WERI-Rb-1 (cell line): ENCODE data around the gene AATF.

ENCODE experiments used
- DNase-seq: peaks from one replicate; pipeline ENCODE4 v3.0.0-alpha.2; 2020
- H3K27ac ChIP-seq: fragments of 250-450 bp; sonication (Bioruptor Pico); 2 replicates; pipeline ENCODE4 v1.5.1; 2020; ENCODE audit warnings: mild to moderate bottlenecking, moderate library complexity
- H3K27me3 ChIP-seq: fragments of 250-450 bp; sonication (Bioruptor Pico); 2 replicates; pipeline ENCODE4 v1.5.1; 2021; ENCODE audit warnings: mild to moderate bottlenecking, low read depth, moderate library complexity; ENCODE audit not compliant: insufficient read depth, severe bottlenecking
- H3K36me3 ChIP-seq: fragments of 250-450 bp; sonication (Bioruptor Pico); 2 replicates; pipeline ENCODE4 v1.5.1; 2020; ENCODE audit warnings: mild to moderate bottlenecking, moderate library complexity
- H3K4me3 ChIP-seq: 2 replicates; pipeline ENCODE4 v1.5.1; 2011; ENCODE audit warnings: low read depth, mild to moderate bottlenecking, control low read depth, low read length
- H3K9me3 ChIP-seq: fragments of 250-450 bp; sonication (Bioruptor Pico); 2 replicates; pipeline ENCODE4 v1.5.1; 2021; ENCODE audit warnings: mild to moderate bottlenecking, moderate library complexity; ENCODE audit not compliant: severe bottlenecking
- CTCF ChIP-seq: IDR thresholded peaks from 2 replicates; pipeline ENCODE4 v1.5.1; 2011; ENCODE audit warnings: low read depth, mild to moderate bottlenecking, control low read depth, inconsistent platforms, low read length

AATF gene

DNA sequence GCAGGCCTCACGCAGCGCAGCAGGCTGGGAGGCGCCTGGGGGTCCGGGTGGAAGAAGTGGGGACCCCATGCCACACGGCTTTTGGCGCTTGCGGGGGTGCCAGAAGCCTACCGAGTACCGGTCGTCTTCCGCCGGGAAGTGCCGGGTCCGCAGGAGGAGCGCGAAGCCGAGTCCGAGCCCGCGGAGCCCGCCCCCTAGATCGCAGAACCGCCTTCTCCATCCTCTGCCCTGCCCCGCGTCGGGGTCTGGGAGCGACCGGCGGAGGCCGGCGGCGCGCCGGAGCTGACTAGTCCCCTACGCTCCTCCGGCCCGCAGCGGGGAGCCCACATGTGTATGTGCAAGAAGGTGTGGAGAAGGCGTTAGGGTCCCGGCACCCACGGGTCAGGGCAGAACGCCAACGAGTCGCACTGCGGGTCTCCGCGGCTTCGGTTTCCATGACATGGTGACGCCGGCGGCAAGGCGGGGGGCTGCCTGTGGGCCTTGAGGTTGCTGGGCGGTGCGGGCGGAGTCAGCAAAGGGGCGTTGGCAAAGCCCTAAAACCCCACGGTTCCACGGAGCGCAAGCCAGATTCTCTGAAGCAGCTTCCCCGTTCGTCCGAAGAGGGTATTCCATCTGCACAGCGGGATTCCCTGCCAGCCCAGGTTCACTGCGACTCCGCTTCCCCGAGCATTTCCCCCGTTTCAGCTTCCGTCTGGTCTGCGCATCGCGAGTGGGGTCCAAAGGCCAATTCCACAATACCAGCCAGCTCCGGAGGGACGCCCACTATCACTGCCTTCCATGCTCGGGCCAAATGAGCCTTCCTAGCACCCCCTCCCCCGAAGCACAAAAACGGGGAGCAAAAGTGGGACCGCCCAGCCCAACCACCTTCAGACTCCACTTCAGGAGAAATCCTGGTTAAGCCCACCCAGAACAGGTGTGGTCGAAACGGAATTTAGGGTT, 13.8 kb upstream of the AATF start:
- no peak for DNase-seq
- TF ChIP-seq CTCF: no peak
- H3K4me3 ChIP-seq: no peak overlapping the region
- no peak overlapping the region for H3K27ac ChIP-seq
- H3K27me3 ChIP-seq: peaks cover 98% of the 10 kb centered on the region
- H3K9me3 ChIP-seq: no peaks in the 10 kb centered on the region
- no peaks in the 10 kb centered on the region for H3K36me3 ChIP-seq

DNA sequence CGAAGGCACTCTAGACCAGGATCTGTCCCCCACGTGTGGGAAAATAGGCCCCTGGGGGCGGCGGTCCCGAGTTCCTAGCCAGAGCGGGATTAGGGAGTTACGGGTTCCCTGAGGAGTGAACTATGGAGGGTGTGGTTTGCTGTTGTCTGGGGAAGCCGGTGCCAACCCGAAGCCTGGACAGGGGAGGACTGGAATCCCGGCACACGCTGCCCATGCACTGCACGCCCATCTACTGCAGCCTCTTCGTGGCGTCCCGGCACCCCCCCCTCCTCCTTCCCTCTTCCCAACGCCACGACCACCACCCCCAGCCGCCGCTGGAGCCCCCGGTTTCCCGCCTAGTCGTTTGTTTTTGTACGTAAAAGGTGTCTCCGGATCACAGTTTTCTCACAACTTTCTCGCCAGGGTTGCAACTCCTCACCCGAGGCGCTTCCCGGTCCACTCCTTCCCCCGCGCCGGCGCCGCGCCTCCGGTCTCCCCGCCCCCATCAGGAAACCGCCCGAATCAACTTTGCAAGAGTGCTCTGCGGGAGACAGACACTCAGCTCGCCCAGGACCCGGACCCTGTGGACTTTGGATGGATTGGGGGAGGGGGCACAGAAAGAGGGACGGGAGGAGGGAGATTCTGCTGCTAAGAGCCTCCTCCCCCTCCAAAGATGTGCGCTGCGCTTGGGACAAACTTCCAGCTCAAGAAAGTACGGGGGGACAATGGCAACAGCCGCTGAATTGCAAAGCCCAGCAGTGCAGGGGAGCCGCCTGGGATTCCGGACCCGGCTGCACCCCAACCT, 12.9 kb upstream of the AATF start:
- Histone ChIP-seq H3K27ac (no peak overlapping the region), H3K9me3 (peaks cover 3% of the 10 kb centered on the region), H3K27me3 (peaks cover 97% of the 10 kb centered on the region), H3K36me3 (no peaks in the 10 kb centered on the region), H3K4me3 (no peak overlapping the region)
- DNase-seq: no peak
- no peak for TF ChIP-seq CTCF

DNA sequence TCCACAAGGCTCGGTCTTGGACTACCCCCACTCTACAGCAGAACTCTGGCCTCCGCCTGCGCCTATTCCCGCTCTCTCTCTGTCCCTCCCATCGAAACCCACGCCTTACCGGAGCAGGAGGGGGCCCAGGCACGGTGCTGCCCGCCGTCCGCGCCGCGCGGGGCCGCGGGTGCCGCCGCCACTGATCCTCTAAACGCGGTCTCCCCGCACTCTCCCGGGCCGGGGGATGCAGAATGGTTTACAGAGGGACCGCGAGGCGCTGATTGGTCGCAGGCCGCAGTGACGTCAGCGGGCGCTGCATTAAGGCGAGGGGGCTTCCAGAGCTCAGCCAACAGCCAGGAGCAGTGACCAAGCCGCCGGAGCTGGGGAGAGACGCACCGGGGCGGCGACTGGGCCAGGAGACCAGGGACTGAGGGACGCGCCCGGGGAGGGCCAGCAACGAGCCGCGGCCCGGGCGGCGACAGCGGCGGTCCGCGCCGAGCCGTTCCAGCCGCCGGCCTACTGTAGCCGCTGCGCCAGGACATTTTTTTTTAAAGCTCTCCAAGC, 12.2 kb upstream of the AATF start:
- no peak for TF ChIP-seq CTCF
- Histone ChIP-seq H3K27ac (no peak overlapping the region), H3K9me3 (peaks cover 3% of the 10 kb centered on the region), H3K27me3 (peaks cover 97% of the 10 kb centered on the region), H3K4me3 (peak overlapping the region; percentile 8; the same call in 1 of the 2 replicates), H3K36me3 (no peaks in the 10 kb centered on the region)
- DNase-seq: no peak

GRCh38 chr17:36937001-36937958, 11.5 kb upstream of the AATF start, which contains the start of gene LHX1:
TSS of gene LHX1 (plus strand) at chr17:36937475. CDS start at chr17:36938198, 723 bp downstream.
- H3K27ac ChIP-seq: no peak within 1 kb of the TSS
- peaks cover 97% of the 10 kb centered on the region for H3K27me3 ChIP-seq
- H3K4me3 ChIP-seq: peak within 1 kb of the TSS; percentile 8; the same call in 1 of the 2 replicates

More at GRCh38 chr17:36937001-36937958, 11.5 kb upstream of the AATF start, which contains the start of gene LHX1:
- peaks cover 4% of the 10 kb centered on the region for H3K9me3 ChIP-seq
- TF ChIP-seq CTCF: no peak
- DNase-seq: no peak
- no peaks in the 10 kb centered on the region for H3K36me3 ChIP-seq
